ENCODE data around the gene PDF.
A peak's percentile ranks its signal among the peaks of the same experiment; 100 is the strongest.
"Not testable (repeated sequence)": the region's sequence is repeated elsewhere in the genome, so short reads cannot be mapped to it uniquely, and the experiment has no call there.

Gene PDF, protein sequence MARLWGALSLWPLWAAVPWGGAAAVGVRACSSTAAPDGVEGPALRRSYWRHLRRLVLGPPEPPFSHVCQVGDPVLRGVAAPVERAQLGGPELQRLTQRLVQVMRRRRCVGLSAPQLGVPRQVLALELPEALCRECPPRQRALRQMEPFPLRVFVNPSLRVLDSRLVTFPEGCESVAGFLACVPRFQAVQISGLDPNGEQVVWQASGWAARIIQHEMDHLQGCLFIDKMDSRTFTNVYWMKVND

DNA sequence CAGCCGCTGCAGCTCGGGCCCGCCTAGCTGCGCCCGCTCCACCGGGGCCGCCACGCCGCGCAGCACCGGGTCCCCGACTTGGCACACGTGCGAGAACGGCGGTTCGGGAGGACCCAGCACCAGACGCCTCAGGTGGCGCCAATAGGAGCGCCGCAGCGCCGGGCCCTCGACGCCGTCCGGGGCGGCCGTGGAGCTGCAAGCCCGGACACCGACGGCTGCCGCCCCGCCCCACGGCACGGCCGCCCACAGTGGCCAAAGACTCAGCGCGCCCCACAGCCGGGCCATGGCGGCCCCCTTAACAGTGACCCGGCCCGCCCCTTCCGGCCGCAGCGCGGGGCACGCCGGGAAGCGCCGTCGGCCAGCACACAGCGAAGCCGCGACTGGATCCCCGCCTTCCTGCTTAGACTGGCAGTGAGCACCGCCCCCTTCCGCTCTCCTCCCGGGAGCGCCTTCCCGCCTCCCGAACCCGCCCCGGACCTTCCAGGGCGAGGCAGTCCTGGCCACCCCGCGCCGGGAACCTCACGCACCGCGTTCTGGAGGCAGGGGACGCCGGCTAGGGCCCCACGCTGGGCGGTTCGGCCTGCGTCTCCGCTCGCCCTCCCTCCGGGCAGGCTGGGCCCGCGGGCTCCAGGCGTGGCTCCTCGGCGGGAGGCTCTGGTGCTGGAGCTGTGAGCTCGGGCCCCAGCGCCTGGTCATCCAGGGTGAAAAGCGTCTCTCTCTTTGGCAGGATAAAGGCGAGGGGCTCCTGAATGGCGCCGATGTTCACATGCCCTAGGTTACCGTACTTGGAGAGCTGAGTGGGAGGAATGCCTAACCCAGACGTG is at the start of gene PDF:
Gene PDF, minus strand, starts transcription at position 303 of the 824 bp plus-strand sequence. Its CDS starts 18 bp downstream, at position 285.
- DNase-seq (ENCODE audit: low spot score): peak; percentile 99

DNA sequence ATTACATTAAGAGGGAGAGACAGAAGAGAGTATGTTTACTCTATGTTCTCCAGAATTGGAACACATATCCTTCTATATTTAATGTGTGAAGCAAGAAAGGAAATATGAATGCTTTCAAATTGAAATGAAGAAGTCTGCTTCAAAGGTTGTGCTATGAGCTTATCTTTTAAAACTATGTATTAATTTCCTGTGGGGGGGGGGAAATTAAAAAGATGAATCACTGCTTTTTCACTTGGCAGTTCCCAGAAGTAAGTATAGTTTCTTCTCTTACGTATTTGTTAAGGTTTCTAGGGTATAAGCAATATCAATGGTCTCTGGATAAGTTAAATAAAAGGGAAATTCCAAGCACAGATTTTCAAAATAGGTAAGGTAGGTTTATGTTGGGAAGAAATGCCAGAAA is 48.4 kb upstream of the PDF start:
- no peak for DNase-seq (ENCODE audit: low spot score)

DNA sequence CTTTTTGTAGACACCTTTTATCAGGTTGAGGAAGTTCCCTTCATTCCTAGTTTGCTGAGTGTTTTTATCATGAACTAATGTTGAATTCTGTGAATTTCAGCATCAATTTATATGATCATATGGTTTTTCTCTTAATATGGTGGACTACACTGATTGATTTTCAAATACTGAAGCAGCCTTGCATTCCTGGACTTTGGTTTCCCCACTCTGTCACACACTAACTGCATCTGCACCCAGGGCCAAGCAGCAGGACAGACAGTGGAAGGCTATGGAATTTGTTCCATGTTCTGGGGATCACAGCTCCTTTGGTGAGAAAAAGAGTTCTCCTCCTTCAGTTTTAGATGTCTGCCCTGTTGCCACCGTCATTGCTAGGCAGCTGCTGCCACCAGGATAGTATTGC is 47.6 kb upstream of the PDF start:
- no peak for DNase-seq (ENCODE audit: low spot score)

DNA sequence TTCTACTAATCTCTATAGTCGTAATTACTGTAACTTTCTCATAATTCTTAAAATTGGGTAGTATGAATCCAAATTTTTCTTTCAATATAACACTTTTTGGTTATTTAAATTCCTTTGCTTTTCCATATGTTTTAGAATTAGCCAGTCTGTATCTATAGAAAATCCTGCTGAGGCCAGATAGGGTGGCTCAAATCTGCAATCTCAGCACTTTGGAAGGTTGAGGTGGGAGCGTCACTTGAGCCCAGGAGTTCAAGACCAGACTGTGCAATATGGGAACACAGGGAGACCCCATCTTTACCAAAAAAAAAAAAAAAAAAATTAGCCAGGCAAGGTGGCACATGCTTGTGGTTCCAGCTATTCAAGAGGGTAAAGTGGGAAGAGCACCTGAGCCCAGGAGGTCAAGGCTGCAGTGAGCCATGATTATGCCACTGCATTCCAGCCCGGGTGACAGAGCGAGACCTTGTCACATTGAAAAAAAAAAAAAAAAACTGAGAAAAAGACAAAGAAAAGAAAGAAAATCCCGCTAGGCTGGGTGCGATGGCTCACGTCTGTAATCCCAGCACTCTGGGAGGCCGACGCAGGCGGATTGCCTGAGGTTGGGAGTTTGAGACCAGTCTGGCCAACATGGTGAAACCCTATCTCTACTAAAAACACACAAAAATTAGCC is 46.1 kb upstream of the PDF start:
- DNase-seq (ENCODE audit: low spot score): no peak

DNA sequence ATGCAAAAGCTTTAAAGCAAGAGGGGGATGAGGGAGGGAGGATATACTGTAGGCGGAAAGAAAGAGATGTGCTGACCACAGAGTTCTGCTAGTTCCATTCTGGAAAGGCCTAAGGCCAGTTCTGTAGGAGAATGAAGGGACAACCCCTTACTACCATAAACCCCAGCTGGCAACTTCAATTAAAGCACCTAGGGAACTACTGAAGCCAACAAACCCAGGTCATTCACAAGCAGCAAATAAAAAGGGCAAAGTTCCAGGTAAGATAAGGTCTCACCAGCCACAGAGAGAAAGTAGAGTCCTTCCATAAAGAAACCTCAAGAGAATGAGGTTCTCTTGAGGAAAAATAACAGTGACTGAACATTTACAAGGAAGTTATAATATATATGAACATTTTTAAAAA is 42.6 kb upstream of the PDF start:
- peak; percentile 52 for DNase-seq (ENCODE audit: low spot score)

DNA sequence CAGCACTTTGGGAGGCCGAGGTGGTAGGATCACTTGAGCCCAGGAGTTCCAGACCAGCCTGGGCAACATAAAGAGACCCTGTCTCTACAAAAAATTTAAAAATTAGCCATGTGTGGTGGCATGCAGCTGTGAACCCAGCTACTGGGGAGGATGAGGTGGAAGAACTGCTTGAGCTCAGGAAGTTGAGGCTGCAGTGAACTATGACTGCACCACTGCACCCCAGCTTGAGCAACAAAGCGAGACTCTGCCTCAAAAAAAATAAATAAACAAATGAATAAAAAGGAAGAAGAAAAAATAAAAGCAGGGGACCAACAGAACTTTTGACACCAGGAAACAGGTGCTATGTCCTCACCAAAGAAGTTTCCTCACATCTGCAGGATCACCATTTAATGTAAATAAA is 41.2 kb upstream of the PDF start:
- no peak for DNase-seq (ENCODE audit: low spot score)

DNA sequence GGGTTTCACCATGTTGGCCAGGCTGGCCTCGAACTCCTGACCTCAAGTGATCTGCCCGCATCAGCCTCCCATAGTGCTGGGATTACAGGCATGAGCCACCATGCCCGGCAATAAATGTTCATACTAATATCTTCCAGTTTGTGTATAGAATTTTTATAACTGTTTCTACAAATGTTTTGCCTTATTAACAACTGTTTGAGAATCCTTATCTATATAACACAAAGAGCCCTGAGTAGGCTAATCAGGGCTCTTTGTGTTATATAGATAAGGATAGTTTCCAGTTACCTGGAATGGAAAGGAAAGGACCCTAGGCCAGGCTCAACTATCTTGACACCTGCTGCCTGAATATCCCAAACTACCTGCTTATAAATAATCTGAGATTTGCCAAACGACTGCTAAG is 38.5 kb upstream of the PDF start:
- no peak for DNase-seq (ENCODE audit: low spot score)

DNA sequence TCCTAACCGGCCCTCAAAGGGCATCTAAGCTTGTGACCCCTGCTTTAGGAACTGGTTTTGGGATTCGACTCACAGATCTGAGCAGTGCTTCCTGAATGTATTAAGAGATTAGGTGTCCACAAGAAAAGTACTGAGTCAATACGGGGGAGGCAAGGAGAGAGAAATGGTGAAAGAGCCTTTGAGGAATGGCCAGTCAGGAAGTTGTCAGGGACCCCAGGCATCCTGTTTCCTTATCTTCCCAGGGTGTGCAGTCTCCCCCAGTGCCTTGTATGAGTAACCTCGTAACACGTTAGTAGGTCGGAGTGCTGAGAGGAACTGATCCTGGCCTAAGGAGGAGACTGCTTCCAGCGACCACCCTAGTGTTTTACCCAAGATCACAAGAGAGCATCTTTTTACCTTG is 37.6 kb upstream of the PDF start:
- DNase-seq (ENCODE audit: low spot score): no peak

DNA sequence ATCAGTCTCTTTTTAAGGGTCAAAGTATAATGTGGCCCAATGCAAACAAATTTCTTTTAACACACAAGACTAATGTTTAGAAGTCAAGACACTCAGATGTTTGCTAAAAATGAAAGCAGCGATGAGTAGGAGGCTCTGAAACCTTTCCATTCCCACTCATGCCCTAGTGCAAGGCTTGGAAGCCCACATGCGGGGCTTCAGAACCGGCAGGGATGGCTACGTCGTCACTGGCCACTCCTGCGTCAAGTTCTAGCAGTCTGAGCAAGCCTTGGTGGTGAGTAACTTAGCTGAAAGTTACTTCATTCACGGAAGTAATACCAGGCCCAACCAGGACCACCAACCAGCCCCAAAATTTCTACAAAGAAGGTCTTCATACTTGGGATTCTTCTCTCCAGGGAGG is 36.0 kb upstream of the PDF start:
- no peak for DNase-seq (ENCODE audit: low spot score)

DNA sequence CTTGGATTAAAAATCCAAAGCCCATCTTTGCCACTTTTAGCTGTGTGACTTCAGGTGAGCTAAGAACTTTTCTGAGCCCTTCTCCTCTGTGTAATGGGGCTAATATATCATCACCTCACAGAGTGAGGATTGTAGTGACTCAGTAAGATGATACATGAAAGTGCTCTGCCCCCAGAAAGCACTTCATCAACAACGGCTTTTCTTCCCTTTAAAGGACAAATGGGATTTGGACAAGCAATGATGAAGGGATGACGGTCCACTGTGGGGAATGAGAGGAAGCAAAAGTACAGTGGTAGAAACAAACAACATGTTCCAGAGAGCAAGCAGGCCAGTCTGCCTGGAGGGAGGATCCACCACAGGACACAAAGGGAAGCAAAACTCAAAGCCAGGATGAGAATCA is 35.5 kb upstream of the PDF start:
- no peak for DNase-seq (ENCODE audit: low spot score)

DNA sequence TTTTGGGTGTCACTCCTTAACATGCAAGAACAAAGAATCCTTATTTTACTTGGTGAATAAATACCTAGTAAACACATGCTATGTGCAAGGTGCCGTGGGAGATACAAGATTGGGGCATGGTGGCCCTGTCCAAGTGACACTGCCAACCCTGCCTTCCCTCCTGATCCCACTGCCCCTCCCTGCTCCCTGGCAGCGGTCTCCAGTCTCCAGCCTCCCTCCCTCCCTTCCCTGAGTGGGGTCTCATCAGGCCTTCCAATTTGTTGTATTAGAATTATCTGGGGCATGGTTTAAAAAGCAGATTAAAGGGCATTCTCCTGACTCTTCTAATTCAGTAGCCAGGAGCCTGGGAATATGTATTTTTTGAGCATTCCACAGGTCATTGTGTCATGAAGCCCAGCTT is 33.7 kb upstream of the PDF start:
- no peak for DNase-seq (ENCODE audit: low spot score)

DNA sequence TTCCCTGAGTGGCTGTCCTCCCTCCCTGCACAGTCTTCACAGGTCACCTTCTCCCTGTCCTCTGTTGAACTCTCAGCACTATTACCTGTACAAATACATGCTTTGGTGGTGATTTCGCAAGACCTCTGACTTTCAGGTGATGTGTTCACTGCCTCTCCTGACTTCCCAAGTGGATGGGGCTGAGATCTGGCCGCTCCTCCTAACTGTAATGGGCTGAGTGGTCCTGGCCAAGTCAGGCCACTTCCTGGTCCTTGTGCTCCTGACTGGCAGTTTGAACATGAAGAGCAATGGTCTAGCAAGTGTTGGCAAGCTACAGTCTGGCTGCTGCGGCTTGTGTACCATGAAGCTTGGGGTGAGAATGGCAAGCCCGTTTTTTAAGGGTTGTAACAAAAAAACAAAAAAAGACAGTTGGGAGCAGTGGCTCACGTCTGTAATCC is 32.9 kb upstream of the PDF start:
- DNase-seq (ENCODE audit: low spot score): no peak

DNA sequence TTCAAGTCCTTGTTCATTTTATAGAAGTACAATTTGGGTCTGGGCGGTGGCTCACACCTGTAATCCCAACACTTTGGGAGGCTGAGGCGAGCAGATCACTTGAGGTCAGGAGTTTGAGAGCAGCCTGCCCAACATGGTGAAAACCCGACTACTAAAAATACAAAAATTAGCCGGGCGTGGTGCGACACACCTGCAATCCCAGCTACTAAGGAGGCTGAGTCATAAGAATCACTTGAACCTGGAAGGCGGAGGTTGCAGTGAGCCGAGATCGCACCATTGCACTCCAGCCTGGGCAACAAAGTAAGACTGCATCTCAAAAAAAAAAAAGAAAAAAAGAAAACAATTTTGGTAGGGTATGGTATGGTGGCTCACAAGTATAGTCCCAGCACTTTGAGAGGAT is 29.7 kb upstream of the PDF start:
- not testable (repeated sequence) for DNase-seq (ENCODE audit: low spot score)

DNA sequence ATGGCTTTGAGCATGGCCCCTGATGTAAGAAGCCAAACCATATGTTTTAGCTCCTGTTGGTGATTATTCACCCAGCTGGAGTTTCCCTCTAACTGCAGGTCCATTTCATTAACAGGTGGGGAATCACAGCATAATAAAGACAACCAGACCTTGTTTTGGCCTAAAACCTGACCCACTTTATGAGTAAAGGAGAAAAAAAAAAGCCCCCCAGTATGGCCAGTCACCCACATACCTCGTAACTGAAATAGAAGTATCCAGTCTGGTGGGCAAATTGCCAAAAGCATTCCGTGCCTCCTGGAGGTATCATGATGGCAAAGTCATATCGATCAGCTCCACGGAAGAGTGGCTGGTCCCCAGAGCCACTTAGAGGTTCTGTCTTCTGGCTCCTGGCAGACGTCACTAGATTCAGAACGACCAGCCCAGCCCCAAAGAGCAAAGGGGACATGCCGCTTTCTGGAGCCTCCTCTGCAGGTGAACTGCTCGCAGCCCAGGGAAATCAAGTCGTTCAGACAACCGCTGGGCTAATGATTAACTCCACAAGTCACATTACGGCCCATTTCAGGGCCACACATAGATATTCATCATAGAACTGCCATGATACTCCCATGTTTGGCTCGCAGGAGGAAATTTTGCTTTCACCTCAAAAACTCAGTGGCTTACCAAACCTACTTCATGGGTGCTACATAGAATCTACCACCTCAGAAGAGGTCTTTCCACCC is 21.1 kb upstream of the PDF start, which contains the start of gene TMED6:
Gene TMED6, minus strand, starts transcription at position 478 of the 719 bp plus-strand sequence. Its CDS starts 33 bp downstream, at position 445.
- DNase-seq (ENCODE audit: low spot score): peak; percentile 85

DNA sequence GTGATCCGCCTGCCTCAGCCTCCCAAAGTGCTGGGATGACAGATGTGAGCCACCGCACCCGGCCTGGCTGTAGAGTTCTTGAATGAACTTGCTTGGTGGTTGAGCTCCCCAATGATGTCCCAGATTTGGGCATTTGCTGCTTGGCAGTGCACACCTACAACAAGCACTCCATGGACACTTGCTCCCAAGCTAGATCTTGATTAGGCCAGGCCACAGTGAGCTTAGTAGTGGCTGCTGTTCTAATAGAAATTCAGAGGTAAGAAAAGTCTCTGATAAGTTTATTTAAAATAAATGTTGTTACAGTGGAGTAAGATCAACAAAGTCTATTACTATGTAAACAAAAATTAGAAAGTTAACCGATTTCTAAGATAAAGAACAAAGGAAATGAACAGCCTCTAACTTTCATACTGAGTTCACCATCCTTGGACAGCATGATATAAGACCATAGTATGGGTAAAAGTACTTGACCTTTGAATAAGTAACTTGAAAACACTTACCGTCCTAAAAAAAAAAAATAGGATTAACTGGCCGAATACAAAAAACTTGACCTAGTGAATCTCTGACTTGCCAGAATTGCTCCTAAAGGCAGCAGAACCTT is 20.2 kb upstream of the PDF start:
- DNase-seq (ENCODE audit: low spot score): no peak

DNA sequence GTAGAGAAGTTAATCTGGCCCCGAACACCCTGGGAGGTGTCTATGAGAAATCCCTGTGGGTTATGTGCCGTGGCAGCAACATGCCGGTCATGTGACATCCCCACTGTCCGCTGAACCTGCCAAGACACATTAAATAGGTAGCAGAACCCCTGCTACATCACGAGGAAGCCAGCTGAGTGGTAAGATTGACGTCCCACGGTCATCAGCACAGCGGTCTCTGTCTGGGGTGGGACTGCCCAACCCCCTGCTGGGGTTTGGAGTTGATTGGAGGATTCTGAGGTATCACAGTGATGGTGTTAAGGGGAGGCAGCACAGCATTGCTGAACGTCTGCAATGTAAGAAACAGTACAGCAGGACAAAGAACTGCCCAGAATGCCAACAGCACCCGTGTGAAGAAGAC is 19.1 kb upstream of the PDF start:
- DNase-seq (ENCODE audit: low spot score): no peak

DNA sequence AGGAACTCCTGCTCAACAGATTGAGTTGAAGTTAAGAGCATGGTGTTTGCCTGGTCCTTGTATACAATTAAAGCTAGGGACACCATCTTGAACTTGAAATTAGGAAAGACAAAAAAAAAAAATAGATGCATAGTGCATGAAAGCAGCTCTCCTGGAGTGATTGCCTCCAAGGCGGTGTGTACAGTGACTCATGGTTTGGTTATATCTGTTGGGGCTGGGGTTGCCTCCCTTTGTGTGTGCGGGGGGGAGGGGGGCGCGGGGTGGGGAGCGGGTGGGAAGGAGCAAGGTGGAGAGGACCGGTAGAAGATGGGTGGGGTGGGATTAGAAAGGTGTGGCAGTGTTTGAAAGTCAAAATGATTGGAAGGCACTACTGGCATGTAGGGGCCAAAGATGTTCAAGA is 17.8 kb upstream of the PDF start:
- DNase-seq (ENCODE audit: low spot score): no peak

DNA sequence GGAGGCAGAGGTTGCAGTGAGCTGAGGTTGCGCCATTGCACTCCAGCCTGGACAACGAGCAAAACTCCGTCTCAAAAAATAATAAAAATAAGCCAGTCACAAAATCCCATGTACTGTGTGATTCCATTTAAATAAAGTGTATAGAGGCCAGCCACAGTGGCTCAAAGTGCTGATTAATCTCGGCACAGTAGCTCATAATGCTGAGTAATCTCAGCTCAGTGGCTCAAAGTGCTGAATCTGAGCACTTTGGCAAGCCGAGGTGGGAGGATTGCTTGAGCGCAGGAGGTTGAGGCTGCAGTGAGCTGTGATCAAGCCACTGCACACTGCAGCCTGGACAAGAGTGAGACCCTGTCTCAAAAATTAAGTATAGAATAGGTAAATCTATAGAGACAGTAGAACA is 16.3 kb upstream of the PDF start:
- no peak for DNase-seq (ENCODE audit: low spot score)

DNA sequence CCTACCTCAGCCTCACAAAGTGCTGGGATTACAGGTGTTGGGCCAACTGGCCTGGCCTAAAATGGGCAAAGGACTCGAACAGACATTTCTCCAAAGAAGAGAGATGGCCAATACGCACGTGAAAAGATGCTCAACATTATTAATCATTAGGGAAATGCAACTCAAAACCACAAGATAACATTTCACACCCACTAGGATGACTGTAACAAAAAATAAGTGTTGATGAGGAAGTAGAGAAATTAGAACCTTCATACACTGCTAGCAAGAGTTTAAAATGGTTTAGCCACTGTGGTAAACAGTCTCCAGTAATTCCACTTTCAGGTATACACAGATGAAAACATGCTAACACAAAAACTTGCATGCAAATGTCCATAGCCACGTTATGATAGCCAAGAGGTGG is 15.5 kb upstream of the PDF start:
- DNase-seq (ENCODE audit: low spot score): no peak

DNA sequence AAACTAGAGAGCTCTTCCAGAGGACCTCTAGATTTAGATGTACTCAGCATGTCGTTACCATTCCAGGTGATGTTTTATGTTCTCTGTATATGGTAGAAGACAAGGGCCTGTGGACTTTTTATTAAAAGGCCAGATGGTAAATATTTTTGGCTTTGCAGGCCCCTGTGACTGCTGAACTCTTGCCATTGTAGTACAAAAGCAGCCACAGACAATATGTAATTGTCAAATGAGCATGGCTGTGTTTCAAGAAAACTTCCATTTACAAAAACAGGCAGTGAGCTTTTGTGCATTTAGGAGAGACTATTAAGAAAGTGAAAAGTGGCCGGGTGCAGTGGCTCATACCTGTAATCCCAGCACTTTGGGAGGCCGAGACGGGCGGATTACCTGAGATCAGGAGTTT is 13.8 kb upstream of the PDF start:
- no peak for DNase-seq (ENCODE audit: low spot score)

DNA sequence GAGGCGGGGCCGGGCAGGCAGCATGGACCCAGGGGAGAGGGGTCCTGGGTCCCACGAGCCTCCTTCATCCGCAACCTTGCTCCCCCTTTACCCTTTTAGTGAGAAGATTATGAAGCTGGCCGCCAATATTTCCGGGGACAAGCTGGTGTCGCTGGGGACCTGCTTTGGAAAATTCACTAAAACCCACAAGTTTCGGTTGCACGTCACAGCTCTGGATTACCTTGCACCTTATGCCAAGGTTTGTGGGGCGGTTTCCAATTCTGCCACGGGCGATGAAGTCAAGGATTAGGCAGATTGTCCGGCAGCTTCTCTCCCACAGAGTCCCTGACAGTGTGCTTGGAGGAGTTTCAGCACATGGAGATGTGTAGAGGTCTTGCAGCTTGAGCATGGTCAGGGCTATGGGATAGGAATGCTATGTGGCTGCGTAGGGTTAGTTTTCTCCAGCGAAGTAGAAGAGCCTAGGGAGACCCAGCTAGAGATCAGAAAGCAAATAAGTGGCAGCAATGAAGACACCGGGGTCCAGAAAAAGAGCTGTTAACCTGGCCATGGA is 9.8 kb upstream of the PDF start:
- DNase-seq (ENCODE audit: low spot score): no peak
